Measurements from ENCODE around the gene ZNF620. TPM values are rescaled to one million over a fixed set of nuclear protein-coding genes. Genes with fewer than 3 reads are reported as not detected.
"Not testable (repeated sequence)": the region's sequence is repeated elsewhere in the genome, so short reads cannot be mapped to it uniquely, and the experiment has no call there.

Gene ZNF620
- total RNA-seq = 1.6 TPM
- long read RNA-seq = 0 reads

DNA sequence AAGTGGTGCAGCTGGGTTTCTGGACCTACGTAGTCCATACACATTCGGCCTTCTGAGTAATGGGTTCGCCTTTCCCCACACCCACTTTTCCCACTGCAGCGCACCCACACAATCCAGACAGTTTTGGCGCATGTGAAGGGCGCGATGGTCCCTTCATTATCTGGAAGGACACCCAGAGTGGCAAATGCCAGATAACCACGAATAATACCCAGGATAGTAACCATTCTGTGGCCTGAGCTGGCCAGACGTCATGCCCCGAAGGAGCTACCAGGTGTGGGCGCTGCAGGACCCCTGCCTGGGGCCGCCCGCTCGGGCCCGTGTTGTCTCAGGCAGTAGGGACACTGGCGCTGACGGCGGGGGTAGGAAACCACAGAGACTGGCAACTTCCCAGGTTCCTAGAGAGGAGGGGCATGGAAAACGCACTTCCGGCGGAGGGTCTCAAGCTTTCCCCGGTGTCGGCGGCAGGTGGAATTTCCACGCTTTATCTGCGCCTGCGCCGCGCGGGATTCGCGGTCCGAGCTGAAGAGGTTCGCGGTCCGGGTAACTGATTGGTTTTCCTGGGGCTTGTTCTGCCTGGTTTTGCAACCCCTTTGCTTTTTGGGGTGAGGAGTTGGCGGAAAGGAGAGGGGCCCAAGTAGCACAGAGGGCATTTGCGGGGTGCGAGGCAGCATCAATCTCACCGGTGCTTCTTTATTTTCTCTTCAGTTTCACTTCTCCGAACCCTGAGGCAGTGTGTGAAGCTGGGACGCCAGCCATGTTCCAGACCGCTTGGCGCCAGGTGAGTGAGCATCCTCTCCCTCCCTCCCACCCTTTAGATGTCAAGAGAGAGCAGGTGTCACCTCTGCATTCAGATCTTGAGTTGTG, at the start of gene ZNF620:
ZNF620 (plus strand) TSS at position 441 of the 864 bp plus-strand sequence; CDS start at position 755, 314 bp downstream.
- DNase-seq (ENCODE audit: missing footprints) = peak; percentile 77
- intact Hi-C loops (cut with DNase I) = loop anchor here (2.0 kb wide), 2 partner anchors 19 to 29 kb away; partner anchors contain the start of genes ZNF619 and ZNF621
- ATAC-seq = peak; percentile 91

DNA sequence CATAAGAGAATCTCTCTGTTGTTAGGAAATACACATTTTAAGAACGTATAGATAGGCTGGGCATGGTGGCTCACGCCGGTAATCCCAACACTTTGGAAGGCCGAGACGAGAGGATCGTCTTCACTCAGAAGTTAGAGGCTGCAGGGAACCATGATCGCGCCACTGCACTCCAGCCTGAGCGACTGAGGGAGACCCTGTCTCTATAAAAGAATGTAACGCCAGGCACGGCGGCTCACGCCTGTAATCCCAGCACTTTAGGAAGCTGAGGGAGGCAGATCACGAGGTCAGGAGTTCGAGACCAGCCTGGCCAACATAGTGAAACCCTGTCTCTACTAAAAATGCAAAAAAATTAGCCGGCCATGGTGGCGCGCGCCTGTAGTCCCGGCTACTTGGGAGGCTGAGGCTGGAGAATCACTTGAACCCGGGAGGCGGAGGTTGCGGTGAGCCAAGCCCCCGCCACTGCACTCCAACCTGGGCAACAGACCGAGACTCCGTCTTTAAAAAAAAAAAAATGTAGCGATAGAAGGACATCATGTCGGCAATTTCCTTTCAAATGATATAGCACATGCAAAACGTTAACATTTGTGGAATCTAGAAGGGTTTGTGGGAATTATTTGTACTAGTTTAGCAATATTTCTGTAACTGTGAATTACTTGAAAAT, 49.4 kb upstream of the ZNF620 start:
- no peak for ATAC-seq
- DNase-seq (ENCODE audit: missing footprints) = no peak
- intact Hi-C loops (cut with DNase I) = loop anchor here (2.0 kb wide), 2 partner anchors 20 to 130 kb away; partner anchors contain the start of gene ZNF619

DNA sequence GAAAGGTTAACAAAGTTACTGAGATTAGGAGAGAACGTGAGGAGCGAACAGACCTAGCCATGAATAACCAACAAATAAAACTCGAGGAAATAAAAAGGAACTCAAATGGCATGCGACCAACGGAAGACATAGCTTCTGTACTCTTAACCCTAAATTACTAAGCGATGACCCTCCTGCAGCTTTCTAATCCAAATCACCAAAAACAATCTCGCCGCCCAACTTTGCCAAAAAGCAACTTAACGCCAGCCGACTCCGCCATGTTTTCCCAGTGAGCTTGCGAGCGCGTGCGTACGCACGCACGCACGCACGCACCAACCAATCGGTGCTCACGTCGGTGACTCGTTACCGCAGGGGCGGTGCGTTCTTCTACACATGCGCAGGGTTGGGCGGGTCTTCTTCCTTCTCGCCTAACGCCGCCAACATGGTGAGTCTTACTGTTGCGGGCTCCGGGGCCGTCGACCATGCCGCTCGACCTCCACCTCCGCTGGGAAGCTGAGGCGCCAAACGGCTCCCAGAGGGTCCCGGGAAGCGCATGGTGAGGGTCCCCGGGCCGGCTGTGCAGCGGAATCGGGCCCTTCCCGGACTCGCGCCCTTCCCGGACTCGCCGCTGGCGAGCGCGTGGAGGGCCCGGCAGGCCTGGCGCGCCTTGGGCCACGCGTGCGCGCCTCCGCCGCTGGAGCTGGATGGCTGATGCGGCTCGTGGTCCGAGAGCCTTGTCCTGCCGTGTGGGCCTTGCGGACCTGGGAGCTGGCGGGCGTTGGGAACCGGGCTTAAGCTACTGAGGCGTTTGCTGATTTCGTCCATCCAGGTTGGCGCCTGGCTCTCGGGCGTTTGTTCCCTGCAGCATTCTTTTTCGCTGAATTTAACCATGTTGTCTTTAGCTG, 48.7 kb upstream of the ZNF620 start, which contains the start of gene RPL14:
RPL14 (plus strand) TSS at position 400 of the 884 bp plus-strand sequence; CDS start at position 533, 133 bp downstream.
- ATAC-seq = peak; percentile 92
- DNase-seq (ENCODE audit: missing footprints) = peak; percentile 99
- intact Hi-C loops (cut with DNase I) = loop anchor here (2.0 kb wide), 2 partner anchors 20 to 130 kb away; partner anchors contain the start of gene ZNF619

DNA sequence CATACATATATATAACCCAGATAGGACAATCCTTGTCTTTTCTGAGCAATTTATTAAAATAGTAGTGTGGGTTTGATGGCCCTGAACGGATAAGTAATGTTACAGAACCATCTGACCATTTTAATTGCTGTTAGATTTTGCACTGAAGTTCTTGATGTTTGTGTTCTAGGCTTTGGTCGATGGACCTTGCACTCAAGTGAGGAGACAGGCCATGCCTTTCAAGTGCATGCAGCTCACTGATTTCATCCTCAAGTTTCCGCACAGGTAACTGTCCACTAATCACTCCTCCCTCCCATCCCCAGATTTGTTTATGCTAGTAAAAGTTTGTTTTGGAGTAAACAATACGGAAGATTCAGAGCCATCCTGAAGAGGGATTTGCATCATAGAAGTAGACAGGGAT, 47.4 kb upstream of the ZNF620 start:
- DNase-seq (ENCODE audit: missing footprints) (no peak), ATAC-seq (no peak)
- intact Hi-C loops (cut with DNase I) = no loop called here

DNA sequence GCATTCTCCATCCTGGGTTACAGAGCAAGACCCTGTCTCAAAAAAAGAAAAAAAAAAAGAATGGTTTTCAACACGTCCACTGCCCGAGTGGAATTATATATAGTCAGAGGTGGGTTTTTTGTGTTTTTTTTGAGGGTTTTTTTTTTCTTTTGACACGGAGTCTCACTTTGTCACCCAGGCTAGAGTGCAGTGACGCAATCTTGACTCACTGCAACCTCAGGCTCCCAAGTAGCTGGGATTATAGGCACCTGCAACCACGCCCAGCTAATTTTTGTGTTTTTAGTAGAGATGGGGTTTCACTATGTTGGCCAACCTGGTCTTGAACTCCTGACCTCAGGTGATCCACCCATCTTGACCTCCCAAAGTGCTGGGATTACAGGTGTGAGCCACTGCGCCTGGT, 45.4 kb upstream of the ZNF620 start:
- DNase-seq (ENCODE audit: missing footprints); ATAC-seq; intact Hi-C loops (cut with DNase I): not testable (repeated sequence)

DNA sequence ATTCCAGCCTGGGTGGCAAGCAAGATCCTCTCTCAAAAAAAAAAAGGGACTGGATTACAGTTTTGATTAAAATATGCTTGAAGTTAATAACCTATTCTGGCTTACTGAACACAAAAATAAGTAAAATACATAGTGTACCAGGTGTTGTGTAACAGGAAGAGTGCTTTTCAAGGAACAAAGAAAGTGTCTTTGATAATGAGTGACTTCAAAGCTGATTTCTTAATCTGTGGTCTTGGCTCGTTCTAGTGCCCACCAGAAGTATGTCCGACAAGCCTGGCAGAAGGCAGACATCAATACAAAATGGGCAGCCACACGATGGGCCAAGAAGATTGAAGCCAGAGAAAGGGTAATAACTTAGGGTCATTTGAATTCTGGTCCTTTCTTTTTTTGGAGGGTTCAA, 44.7 kb upstream of the ZNF620 start:
- no peak for ATAC-seq
- intact Hi-C loops (cut with DNase I) = no loop called here
- no peak for DNase-seq (ENCODE audit: missing footprints)

DNA sequence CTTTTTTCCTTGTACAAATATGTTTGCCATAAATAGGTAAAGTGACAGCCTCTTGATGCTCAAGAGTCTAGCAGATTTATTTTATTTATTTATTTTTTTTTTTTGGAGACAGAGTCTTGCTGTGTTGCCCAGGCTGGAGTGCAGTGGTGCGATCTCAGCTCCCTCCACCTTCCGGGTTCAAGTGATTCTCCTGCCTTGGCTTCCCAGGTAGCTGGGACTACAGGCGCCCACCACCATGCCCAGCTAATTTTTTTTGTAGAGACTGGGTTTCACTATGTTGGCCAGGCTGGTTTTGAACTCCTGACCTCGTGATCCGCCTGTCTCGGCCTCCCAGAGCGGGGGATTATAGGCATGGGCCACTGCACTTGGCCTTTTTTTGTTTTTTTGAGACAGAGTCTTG, 43.0 kb upstream of the ZNF620 start:
- intact Hi-C loops (cut with DNase I); DNase-seq (ENCODE audit: missing footprints): not testable (repeated sequence)

DNA sequence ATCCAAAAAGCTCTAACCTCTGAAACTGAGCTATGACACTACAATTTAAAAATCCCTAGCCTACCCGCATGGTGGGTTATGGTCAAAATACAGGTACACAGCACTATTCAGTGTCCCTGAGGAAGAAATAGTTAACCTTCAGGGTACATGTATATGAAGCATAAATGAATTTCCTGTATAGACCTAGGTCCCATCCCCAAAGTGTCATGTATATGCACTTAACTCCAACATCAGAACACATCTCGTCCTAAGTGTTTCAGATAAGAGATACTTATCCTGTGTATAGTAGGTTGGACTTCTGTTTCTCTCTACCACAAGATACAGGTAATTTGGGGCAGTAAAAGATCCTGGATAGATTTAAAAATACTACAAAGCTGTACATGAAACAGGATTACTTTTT, 42.3 kb upstream of the ZNF620 start:
- intact Hi-C loops (cut with DNase I) = no loop called here
- no peak for ATAC-seq

More for the DNA sequence above, 43.0 kb upstream of the ZNF620 start:
- ATAC-seq = not testable (repeated sequence)

DNA sequence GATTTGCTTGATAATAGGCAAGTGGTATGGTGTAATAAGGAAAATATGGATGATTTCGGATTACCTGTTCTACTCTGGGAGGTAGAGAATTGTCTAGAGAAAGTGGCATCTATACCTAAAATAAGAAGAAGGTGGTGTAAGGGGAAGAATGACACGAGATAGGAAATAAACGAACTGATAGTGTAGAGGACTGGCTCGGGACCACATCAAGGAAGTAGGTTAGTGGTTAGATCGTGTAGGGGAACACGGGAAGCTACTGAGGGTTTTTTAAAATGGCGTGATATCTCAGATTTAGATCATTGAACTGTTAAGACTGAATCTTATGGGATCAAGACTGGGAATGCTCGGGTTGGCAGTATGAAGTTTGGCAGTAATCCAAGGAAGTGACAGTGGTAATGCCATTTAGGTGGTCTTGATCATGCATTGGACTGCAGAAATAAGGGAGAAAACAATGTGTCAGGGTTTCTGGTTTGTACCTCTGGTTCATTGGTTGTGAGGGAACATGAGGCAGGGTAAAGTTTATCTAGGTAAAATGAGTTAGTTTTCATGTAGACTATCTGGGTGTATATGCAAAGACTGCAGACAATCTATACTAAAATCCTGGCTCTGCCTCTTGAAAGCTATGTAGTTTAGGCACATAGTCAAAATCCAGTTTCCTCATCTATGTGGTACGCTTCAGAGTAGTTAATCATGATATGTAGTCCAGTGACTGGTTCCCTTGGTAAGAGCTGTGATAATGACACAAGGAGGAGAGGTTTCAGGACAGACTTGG, 41.3 kb upstream of the ZNF620 start:
- DNase-seq (ENCODE audit: missing footprints) = no peak
- ATAC-seq = no peak
- intact Hi-C loops (cut with DNase I) = no loop called here

More for the DNA sequence above, 42.3 kb upstream of the ZNF620 start:
- DNase-seq (ENCODE audit: missing footprints) = no peak

DNA sequence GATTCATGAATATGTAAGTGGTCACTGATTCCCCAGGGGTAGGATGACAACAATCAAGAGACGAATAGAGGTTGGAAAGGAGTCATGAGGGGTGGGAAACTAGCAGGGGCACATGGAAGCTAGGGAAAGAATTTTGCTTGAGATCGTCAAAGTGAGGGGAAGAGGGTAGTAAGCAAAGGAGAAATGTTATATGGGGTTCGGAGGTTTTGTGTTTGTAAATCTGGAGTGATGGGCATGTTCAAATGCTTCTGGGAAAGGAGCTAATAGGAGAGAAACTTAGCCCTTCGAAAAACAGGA, 40.8 kb upstream of the ZNF620 start:
- DNase-seq (ENCODE audit: missing footprints) (no peak), ATAC-seq (no peak)
- intact Hi-C loops (cut with DNase I) = no loop called here

DNA sequence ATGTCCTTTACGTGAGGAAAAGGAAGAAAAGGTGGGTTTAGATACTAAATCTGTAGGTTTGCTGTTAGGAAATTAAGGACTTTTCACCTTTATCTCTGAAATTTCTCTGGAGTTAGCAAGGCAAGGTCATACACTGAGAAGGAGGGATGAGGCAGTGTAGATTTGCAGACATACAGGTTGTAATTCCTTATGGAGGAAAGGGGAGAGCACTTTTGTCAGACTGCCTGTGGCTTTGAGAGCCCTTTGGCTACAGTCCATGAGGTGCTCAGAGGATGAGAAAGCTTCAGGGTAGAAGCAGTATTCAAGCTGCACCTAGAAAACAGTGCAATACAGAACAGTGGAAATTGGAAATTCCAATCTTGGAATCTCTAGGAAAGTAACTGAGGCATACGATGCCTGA, 40.4 kb upstream of the ZNF620 start:
- no peak for DNase-seq (ENCODE audit: missing footprints)
- no peak for ATAC-seq
- intact Hi-C loops (cut with DNase I) = no loop called here

DNA sequence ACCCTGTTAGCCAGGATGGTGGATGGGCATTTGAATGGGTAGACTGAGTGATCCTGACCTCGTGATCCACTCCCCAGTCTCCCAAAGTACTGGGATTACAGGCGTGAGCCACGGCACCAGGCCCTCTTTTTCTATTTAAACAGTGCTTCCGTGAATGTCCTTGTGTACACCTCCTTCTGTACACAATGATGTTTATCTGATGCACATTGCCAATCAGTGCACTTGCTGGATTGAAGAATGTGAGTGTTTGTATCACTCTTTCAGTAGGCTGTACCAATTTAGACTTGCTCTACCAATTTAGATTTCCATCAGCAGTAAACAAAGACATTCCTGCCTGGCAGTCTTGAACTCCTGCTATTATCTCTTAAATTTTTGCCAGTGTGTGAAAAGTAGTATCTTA, 37.8 kb upstream of the ZNF620 start:
- DNase-seq (ENCODE audit: missing footprints) (no peak), ATAC-seq (no peak)
- intact Hi-C loops (cut with DNase I) = no loop called here

DNA sequence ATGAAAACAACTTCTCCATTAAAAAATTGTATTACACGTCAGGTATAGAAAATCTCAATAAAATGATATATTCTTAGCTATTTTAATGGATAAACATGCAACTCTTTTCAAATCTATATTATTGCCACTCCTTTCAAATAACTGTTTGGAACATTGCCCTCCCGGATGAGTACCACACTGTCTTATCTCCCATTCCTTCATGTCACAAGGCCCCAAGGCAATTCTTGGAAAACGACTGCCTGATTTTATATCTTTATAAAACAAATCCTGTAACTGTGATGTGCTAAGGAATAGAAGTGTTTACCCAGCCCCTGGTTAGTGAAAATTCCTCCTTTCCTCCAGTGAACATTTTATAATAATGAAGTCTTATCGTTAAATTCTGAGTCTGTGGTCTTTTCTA, 35.1 kb upstream of the ZNF620 start:
- intact Hi-C loops (cut with DNase I) = no loop called here
- ATAC-seq = no peak

DNA sequence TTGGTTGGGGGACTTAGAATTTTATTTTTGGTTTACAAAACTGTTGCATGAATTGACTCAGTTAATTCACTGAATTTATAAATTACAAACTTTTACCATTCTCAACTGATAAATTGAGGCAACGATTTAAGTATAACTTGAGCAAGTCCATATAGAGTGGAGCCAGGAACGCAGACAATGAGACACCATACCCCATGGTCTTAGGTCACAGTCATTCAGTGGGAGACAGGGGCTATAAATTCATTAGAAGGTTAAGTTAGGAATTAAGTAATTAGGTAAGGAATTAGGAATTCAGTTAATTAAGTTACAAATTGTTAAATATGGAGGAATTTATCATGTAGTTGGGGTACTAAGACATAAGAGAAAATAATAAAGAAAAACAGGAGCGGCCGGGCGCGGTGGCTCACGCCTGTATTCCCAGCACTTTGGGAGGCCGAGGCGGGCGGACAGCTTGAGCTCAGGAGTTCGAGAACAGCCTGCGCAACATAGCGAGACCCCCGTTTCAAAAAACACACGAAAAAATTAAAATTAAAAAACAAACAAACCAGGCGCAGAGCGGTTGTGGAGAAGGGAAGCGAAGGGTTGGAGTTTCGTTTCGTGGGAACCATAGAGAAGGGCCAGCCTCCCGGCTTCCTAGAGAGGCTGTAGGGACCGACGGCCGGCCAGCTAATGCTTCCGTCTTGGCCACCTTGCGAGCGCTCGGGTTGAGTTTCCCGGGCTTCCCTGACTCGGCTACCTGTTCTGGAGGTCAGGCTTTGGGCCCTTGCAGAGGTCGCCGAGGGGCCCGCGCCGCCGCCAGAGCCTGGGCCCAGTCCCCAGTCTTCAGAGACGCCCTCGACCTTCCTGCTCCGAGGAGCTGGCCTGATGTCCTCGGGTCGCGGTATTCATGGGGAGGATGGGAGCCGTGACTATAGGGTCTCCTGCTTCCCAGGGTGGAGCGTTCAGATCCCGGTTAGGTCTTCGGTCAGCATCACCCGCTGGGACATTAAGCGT, 29.1 kb upstream of the ZNF620 start, which contains the start of gene ZNF619:
ZNF619 (plus strand) TSS at position 645 of the 993 bp plus-strand sequence. CDS start 858 bp downstream, outside the sequence.
- DNase-seq (ENCODE audit: missing footprints) = peak; percentile 90
- intact Hi-C loops (cut with DNase I) = loop anchor here (2.0 kb wide), 3 partner anchors 20 to 48 kb away; partner anchors contain the start of genes RPL14 and ZNF621
- ATAC-seq = peak; percentile 91

More for the DNA sequence above, 35.1 kb upstream of the ZNF620 start:
- no peak for DNase-seq (ENCODE audit: missing footprints)

DNA sequence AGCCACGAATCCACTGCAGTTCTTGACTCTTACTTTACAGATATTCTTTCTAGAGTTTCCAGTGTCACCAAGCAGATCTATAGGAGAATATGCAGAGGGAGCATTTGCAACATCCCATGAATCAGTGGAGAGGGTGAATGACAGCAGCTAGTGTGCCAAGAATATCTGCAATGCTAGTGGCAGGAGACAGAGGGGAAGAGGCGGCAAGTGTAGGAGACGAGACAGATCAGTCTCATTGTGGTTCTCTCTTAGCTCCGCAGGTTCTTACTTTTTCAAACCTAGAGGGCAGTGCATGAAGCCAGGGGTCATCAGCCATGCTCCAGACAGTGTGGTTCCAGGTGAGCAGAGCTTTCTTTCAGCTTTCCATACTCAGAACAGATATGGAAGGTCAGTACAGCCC, 28.2 kb upstream of the ZNF620 start:
- DNase-seq (ENCODE audit: missing footprints) = no peak
- ATAC-seq = peak; percentile 24
- intact Hi-C loops (cut with DNase I) = loop anchor here (2.0 kb wide), 3 partner anchors 21 to 47 kb away; partner anchors contain the start of genes RPL14 and ZNF621

DNA sequence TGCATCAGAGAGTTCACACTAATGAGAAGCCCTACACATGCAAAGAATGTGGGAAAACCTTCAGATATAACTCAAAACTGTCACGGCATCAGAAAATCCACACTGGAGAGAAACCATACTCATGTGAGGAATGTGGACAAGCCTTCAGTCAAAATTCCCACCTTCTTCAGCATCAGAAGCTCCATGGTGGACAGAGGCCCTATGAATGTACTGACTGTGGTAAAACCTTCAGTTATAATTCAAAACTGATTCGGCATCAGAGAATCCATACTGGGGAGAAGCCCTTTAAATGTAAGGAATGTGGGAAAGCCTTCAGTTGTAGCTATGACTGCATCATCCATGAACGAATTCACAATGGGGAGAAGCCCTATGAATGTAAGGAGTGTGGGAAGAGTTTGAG, 18.7 kb upstream of the ZNF620 start:
- no peak for ATAC-seq
- intact Hi-C loops (cut with DNase I) = no loop called here
- DNase-seq (ENCODE audit: missing footprints) = no peak

DNA sequence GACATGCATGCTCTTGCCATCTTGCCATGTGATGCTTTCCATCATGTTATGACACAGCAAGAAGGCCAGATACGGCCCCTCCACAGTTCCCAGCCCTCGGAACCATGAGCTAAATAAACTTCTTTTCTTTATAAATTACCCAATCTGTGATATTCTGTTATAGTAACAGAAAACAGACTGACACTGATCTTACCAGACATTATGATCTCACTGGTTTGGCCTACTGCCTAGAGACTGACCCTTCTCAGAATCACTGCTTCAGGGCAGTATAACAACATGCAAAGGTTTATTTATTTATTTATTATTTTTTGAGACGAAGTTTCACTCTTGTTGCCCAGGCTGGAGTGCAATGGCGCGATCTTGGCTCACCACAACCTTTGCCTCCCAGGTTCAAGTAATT, 14.9 kb upstream of the ZNF620 start:
- ATAC-seq = no peak
- no peak for DNase-seq (ENCODE audit: missing footprints)
- intact Hi-C loops (cut with DNase I) = no loop called here

Measured in Right ventricle myocardium inferior (tissue), 1 donor.